Activated CD8-positive, alpha-beta T cell treated with anti-CD3 and anti-CD28 coated beads for 36 hours (primary cell): Measurements from ENCODE around the gene ZFPL1. TPM values are rescaled to one million over a fixed set of nuclear protein-coding genes. Genes with fewer than 3 reads are reported as not detected.

ENCODE experiments used
- ATAC-seq: fragments of 200-7000 bp; cut with Tn5 transposase; one replicate; pipeline ENCODE4 v1.10.0; 2021; ENCODE audit warnings: mild to moderate bottlenecking, moderate library complexity
- CTCF ChIA-PET: fragments of 350-600 bp; sonication (Branson Sonifier 250); formaldehyde crosslinking; loops from one replicate; lab custom pipeline; 2021; ENCODE audit warnings: antibody characterized with exemption; lab: Charles Lee
- POLR2A ChIA-PET: fragments of 350-600 bp; sonication (Branson Sonifier 250); formaldehyde crosslinking; loops from one replicate; lab custom pipeline; 2021; ENCODE audit warnings: antibody characterized with exemption; lab: Charles Lee
- DNase-seq: peaks from one replicate; pipeline ENCODE4 v3.0.0-alpha.2; 2020
- H3K27ac Mint-ChIP-seq: one replicate; pipeline ENCODE4 v1.8.0; 2021; ENCODE audit warnings: mild to moderate bottlenecking, mixed read lengths
- H3K27me3 Mint-ChIP-seq: one replicate; pipeline ENCODE4 v1.8.0; 2021; ENCODE audit warnings: mixed read lengths
- H3K36me3 Mint-ChIP-seq: one replicate; pipeline ENCODE4 v1.8.0; 2021; ENCODE audit warnings: low read depth, mixed read lengths
- H3K4me1 Mint-ChIP-seq: one replicate; pipeline ENCODE4 v1.8.0; 2021; ENCODE audit warnings: low read depth, mixed read lengths
- H3K4me3 Mint-ChIP-seq: one replicate; pipeline ENCODE4 v1.8.0; 2021; ENCODE audit warnings: mild to moderate bottlenecking, moderate library complexity, mixed read lengths
- H3K9me3 Mint-ChIP-seq: one replicate; pipeline ENCODE4 v1.8.0; 2021; ENCODE audit warnings: mixed read lengths
- CTCF ChIP-seq: fragments of 200-600 bp; IDR thresholded peaks from one replicate; pipeline ENCODE4 v1.8.0; 2022; ENCODE audit warnings: antibody characterized with exemption, mild to moderate bottlenecking
- intact Hi-C: fragments of 100-400 bp; cut with micrococcal nuclease; formaldehyde crosslinking; loops from one replicate; pipeline ENCODE4 v1.10.0; 2022
- total RNA-seq, 2 experiments: library from RNA; stranded (reverse); gene quantifications; one replicate each; pipeline ENCODE4 v1.2.3, GENCODE V29; 2021

ZFPL1 gene
- total RNA-seq, 2 experiments from 2014 or later: 27.1 to 28.2 TPM

DNA sequence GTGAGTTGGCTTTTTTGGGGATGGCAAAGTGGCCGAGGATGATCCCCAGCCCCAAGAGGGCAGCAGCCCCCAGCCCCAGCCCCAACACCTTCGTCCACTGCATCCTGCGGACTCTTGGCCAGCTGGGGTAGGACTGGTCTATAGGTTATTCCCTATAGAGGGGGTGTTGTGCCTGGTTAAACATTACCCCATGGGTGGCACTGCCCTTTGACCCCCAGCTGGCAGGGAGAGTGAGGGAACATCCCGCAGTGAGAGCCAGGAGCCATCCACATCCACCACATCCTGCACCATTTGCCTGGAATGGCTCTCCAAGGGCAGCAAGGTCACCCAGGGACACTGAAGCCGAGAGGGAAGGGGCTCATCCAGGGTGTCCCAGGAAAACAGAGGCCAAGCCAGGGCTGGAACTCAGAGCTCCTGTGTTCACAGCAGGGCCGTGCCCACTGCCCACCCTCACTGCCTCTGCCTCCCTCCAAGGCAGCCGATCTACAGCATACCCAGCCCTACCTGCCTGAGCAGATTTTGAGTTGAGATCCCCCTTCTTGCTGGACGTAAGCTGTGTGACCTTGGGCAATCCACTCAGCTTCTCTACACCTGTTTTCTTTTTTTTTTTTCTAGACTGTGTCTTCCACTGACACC is 25.5 kb upstream of the ZFPL1 start, which contains the start of gene NAALADL1:
NAALADL1 (minus strand) TSS at position 135 of the 636 bp plus-strand sequence; CDS start at position 103, 32 bp downstream.
- intact Hi-C loops: no loop called here
- Mint-ChIP-seq H3K27me3 (no peaks in the 10 kb centered on the region), H3K9me3 (no peaks in the 10 kb centered on the region), H3K36me3 (no peaks in the 10 kb centered on the region), H3K27ac (no peak within 1 kb of the TSS), H3K4me1 (peaks cover 16% of the 10 kb centered on the region), H3K4me3 (no peak within 1 kb of the TSS)
- DNase-seq: no peak
- TF ChIP-seq CTCF: no peak
- ATAC-seq: no peak
- CTCF ChIA-PET: interaction anchor here (1.1 to 1.2 kb wide), 2 partner anchors 17 to 211 kb away, joined by 3 read pairs; partner anchors contain the start of gene SAC3D1
- POLR2A ChIA-PET: no interaction called here

- intact Hi-C loops: no loop called here
- no peak for TF ChIP-seq CTCF
- DNase-seq (no peak), ATAC-seq (no peak)
- no peaks in the 10 kb centered on the region for H3K36me3 Mint-ChIP-seq
- peaks cover 6% of the 10 kb centered on the region for H3K4me1 Mint-ChIP-seq
- H3K27ac Mint-ChIP-seq: no peak overlapping the region
- no peak overlapping the region for H3K4me3 Mint-ChIP-seq
- no peaks in the 10 kb centered on the region for H3K9me3 Mint-ChIP-seq
- H3K27me3 Mint-ChIP-seq: no peaks in the 10 kb centered on the region
- POLR2A ChIA-PET: interaction anchor here (0.5 to 0.8 kb wide), 2 partner anchors 10 to 17 kb away, joined by 3 to 4 read pairs; no protein-coding TSS in a partner anchor
- CTCF ChIA-PET: interaction anchor here (1.1 kb wide), 1 partner anchor 212 kb away, joined by 3 read pairs; no protein-coding TSS in a partner anchor
Measured at GRCh38 chr11:65059523-65059922, 24.5 kb upstream of the ZFPL1 start.

- Mint-ChIP-seq H3K27me3 (no peaks in the 10 kb centered on the region), H3K36me3 (no peaks in the 10 kb centered on the region), H3K9me3 (no peaks in the 10 kb centered on the region), H3K27ac (no peak overlapping the region), H3K4me3 (no peak overlapping the region), H3K4me1 (peaks cover 5% of the 10 kb centered on the region)
- ChIA-PET POLR2A (no interaction called here), CTCF (no interaction called here)
- no peak for TF ChIP-seq CTCF
- intact Hi-C loops: no loop called here
- DNase-seq (no peak), ATAC-seq (no peak)
Measured at GRCh38 chr11:65059959-65060824, 23.8 kb upstream of the ZFPL1 start.

GRCh38 chr11:65060913-65061408 is 23.1 kb upstream of the ZFPL1 start:
- Mint-ChIP-seq H3K4me1 (peaks cover 5% of the 10 kb centered on the region), H3K9me3 (no peaks in the 10 kb centered on the region), H3K27me3 (no peaks in the 10 kb centered on the region), H3K36me3 (no peaks in the 10 kb centered on the region), H3K27ac (no peak overlapping the region), H3K4me3 (no peak overlapping the region)
- intact Hi-C loops: no loop called here
- ChIA-PET CTCF (no interaction called here), POLR2A (no interaction called here)
- ATAC-seq (no peak), DNase-seq (peak; percentile 21)
- TF ChIP-seq CTCF: no peak
